HUES64 (cell line): Measurements from ENCODE around the gene ZBTB40.

ENCODE experiments used
- H3K27ac ChIP-seq: 2 replicates; pipeline ENCODE4 v1.7.0; 2013; ENCODE audit warnings: low read depth, low read length, inconsistent platforms
- H3K27me3 ChIP-seq: 2 replicates; pipeline ENCODE4 v1.6.1; 2013; ENCODE audit warnings: mild to moderate bottlenecking, low read length; ENCODE audit not compliant: insufficient read depth
- H3K36me3 ChIP-seq: 2 replicates; pipeline ENCODE4 v1.6.1; 2013; ENCODE audit warnings: mild to moderate bottlenecking, low read length; ENCODE audit not compliant: insufficient read depth
- H3K4me1 ChIP-seq: 2 replicates; pipeline ENCODE4 v1.6.1; 2013; ENCODE audit warnings: mild to moderate bottlenecking, low read length, moderate library complexity; ENCODE audit not compliant: insufficient read depth
- H3K4me3 ChIP-seq: 2 replicates; pipeline ENCODE4 v1.5.1; 2013; ENCODE audit warnings: mild to moderate bottlenecking, low read length, moderate library complexity
- H3K9ac ChIP-seq: 2 replicates; pipeline ENCODE4 v1.6.1; 2013; ENCODE audit warnings: mild to moderate bottlenecking, low read depth, low read length
- H3K9me3 ChIP-seq: 2 replicates; pipeline ENCODE4 v1.6.1; 2013; ENCODE audit warnings: low read depth, low read length; ENCODE audit not compliant: insufficient read depth
- WGBS: fragments of 150-250, 120-280 bp; methylation state at CpG from one replicate; pipeline ENCODE4 v1.1.7; 2013; ENCODE audit warnings: missing lambda C conversion rate; 5-methylcytosine and 5-hydroxymethylcytosine counted together

The ZBTB40 gene

DNA sequence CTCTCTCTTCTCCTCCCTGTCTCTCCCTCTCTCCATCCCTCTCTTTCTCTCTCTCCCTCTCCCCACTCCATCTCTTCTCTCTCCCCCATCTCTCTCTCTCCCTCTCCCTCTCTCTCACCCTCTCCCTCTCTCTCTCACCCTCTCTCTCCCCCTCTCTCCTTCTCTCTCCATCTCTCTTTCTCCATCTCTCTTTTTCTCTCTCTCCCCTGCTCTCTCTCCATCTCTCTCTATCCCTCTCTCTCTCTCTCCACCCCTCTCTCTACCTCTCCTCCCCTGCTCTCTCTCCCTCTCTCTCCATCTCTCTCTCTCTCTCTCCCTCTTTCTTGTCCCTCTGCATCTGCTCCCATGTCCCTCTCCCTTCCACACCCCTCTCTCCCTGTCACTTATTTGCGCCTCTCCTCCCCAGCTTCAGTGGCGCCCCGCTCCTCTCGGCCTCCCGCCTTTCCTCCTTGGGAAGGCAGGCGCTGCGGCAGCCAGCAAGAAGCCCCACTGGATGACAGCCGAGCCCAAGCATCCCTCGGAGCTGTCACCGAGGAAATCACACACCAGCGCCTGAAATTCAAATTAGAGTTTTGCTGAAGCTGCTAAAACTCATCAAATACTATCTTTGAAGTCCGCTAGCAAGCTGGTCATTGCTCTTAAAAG, 96.3 kb downstream of the ZBTB40 start:
- H3K36me3 ChIP-seq, result no peaks in the 10 kb centered on the region
- no peaks in the 10 kb centered on the region for H3K4me1 ChIP-seq
- 71% methylated on average over 12 of the region's 12 CpGs for WGBS
- H3K9me3 ChIP-seq, result no peaks in the 10 kb centered on the region
- H3K4me3 ChIP-seq, result no peak overlapping the region
- H3K27me3 ChIP-seq, result peaks cover 17% of the 10 kb centered on the region
- H3K27ac ChIP-seq, result no peak overlapping the region
- H3K9ac ChIP-seq, result no peak overlapping the region

GRCh38 chr1:22550021-22550420, 98.4 kb downstream of the ZBTB40 start:
- Histone ChIP-seq H3K9me3 (no peaks in the 10 kb centered on the region), H3K27ac (no peak overlapping the region), H3K27me3 (peaks cover 17% of the 10 kb centered on the region), H3K9ac (no peak overlapping the region), H3K4me1 (peaks cover 3% of the 10 kb centered on the region; the same call in 1 of the 2 replicates), H3K4me3 (no peak overlapping the region), H3K36me3 (no peaks in the 10 kb centered on the region)
- 91% methylated on average over 11 of the region's 11 CpGs for WGBS

GRCh38 chr1:22551591-22551990, 99.9 kb downstream of the ZBTB40 start:
- H3K4me1 ChIP-seq, result peaks cover 11% of the 10 kb centered on the region
- 90% methylated on average over 17 of the region's 17 CpGs for WGBS
- peaks cover 16% of the 10 kb centered on the region for H3K27me3 ChIP-seq
- no peaks in the 10 kb centered on the region for H3K36me3 ChIP-seq
- no peak overlapping the region for H3K27ac ChIP-seq
- no peak overlapping the region for H3K4me3 ChIP-seq
- no peaks in the 10 kb centered on the region for H3K9me3 ChIP-seq
- H3K9ac ChIP-seq, result no peak overlapping the region

GRCh38 chr1:22552021-22552420, 100.4 kb downstream of the ZBTB40 start:
- no peak overlapping the region for H3K4me3 ChIP-seq
- WGBS, result 70% methylated on average over 4 of the region's 5 CpGs
- no peak overlapping the region for H3K9ac ChIP-seq
- peaks cover 13% of the 10 kb centered on the region for H3K27me3 ChIP-seq
- H3K9me3 ChIP-seq, result no peaks in the 10 kb centered on the region
- no peak overlapping the region for H3K27ac ChIP-seq
- no peaks in the 10 kb centered on the region for H3K36me3 ChIP-seq
- peaks cover 15% of the 10 kb centered on the region for H3K4me1 ChIP-seq

- peaks cover 7% of the 10 kb centered on the region; the same call in 1 of the 2 replicates for H3K27me3 ChIP-seq
- no peak overlapping the region for H3K4me3 ChIP-seq
- no peaks in the 10 kb centered on the region for H3K36me3 ChIP-seq
- H3K9ac ChIP-seq, result no peak overlapping the region
- 82% methylated on average over 18 of the region's 18 CpGs for WGBS
- H3K27ac ChIP-seq, result no peak overlapping the region
- peaks cover 15% of the 10 kb centered on the region for H3K4me1 ChIP-seq
- H3K9me3 ChIP-seq, result no peaks in the 10 kb centered on the region
Measured at GRCh38 chr1:22553104-22553880, 101.6 kb downstream of the ZBTB40 start.

DNA sequence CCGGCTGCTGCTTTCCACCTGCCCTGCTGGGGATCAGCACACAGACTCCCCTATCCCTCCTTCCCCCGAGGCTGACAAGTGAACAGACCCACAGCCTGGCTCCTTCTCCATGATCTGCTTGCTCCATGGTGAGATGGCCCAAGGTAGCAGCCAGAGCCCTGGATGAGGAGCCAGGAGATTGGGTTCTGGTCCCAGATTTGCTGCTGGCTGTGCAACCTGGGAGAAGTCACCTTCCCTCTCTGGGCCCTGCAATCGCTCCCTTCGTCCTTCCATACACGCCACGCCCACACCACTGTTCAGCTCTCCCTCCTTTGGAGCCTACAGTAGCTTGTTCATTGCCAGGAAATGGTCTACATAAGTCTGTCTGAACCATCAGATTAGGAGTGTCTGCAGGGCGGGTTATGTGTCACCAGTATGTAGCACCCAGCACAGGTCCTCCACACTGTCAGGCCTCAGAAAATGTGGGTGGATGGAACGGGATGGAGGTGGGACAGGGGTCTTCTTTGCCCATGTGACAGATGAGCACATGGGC, 102.4 kb downstream of the ZBTB40 start:
- Histone ChIP-seq H3K27me3 (peaks cover 7% of the 10 kb centered on the region; the same call in 1 of the 2 replicates), H3K36me3 (no peaks in the 10 kb centered on the region), H3K9ac (no peak overlapping the region), H3K4me1 (peaks cover 15% of the 10 kb centered on the region), H3K4me3 (no peak overlapping the region), H3K27ac (no peak overlapping the region), H3K9me3 (no peaks in the 10 kb centered on the region)
- 79% methylated on average over 8 of the region's 8 CpGs for WGBS

DNA sequence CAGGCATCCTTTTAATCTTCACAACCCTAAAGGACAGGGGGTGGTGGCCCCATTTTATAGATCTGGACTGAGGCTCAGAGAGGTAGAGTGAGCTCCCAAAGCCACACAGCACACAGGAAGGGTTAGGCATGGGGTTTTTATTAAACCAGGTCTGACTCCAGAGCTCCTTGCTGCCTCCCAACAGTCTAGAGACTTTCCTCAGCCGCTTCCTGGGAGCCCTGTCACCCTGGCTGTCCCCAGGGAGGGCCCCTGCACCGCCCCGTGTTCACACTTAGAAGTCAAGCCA, 103.7 kb downstream of the ZBTB40 start:
- WGBS, result 81% methylated on average over 3 of the region's 3 CpGs
- no peak overlapping the region for H3K4me3 ChIP-seq
- no peak overlapping the region for H3K9ac ChIP-seq
- peaks cover 15% of the 10 kb centered on the region for H3K4me1 ChIP-seq
- H3K27ac ChIP-seq, result no peak overlapping the region
- no peaks in the 10 kb centered on the region for H3K36me3 ChIP-seq
- no peaks in the 10 kb centered on the region for H3K9me3 ChIP-seq
- H3K27me3 ChIP-seq, result peaks cover 15% of the 10 kb centered on the region

DNA sequence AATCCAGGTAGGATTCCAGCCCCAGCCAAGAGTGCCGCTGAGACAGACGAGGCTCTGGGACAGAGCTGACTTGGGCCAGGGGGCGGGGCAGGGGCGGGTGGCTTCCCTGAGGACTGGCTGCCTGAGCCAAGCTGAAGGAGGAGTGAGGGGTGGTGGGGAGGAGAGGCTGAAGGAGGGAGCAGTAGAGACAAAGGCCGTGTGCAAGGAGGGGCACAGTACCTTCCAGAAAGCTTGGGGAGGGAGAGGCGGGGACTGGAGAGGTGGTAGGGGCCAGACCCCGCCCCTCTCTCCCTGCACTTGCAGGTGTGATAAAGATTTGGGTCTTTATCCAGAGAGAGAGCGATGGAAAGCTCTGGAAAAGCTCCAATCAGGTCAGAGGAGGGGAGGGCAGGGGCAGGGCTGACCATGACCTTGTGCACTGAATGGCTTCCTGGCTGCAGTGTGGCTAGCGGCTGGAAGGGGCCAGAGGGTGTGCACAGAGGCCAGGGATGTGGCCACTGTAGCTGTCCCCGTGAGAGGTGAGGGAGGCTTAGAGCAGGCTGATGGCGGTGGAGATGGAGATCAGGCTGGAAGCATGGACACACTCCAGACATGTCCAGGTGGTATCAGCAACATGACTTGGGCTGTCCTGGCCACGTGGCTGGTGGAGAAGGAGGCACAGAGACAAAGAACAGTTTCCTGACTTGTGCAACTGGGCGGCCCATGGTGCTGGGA, 104.9 kb downstream of the ZBTB40 start:
- Histone ChIP-seq H3K27ac (peak overlapping the region; percentile 20; the same call in 1 of the 2 replicates), H3K36me3 (no peaks in the 10 kb centered on the region), H3K27me3 (peaks cover 28% of the 10 kb centered on the region), H3K4me3 (no peak overlapping the region), H3K9ac (no peak overlapping the region), H3K4me1 (peaks cover 15% of the 10 kb centered on the region), H3K9me3 (no peaks in the 10 kb centered on the region)
- 38% methylated on average over 13 of the region's 13 CpGs for WGBS

- H3K27ac ChIP-seq, result no peak overlapping the region
- no peaks in the 10 kb centered on the region for H3K36me3 ChIP-seq
- peaks cover 37% of the 10 kb centered on the region for H3K27me3 ChIP-seq
- peaks cover 15% of the 10 kb centered on the region for H3K4me1 ChIP-seq
- H3K9ac ChIP-seq, result no peak overlapping the region
- no peaks in the 10 kb centered on the region for H3K9me3 ChIP-seq
- no peak overlapping the region for H3K4me3 ChIP-seq
- WGBS, result 89% methylated on average over 4 of the region's 5 CpGs
Measured at GRCh38 chr1:22557341-22557950, 105.8 kb downstream of the ZBTB40 start.

GRCh38 chr1:22562584-22563583, 111.2 kb downstream of the ZBTB40 start, which contains the start of gene EPHA8:
EPHA8 (plus strand) TSS chr1:22563489; CDS start chr1:22563636, 147 bp downstream.
- 10% methylated on average over 81 of the region's 81 CpGs for WGBS
- peaks cover 58% of the 10 kb centered on the region for H3K27me3 ChIP-seq
- no peak within 1 kb of the TSS for H3K9ac ChIP-seq

More at GRCh38 chr1:22562584-22563583, 111.2 kb downstream of the ZBTB40 start, which contains the start of gene EPHA8:
- Histone ChIP-seq H3K4me1 (no peaks in the 10 kb centered on the region), H3K36me3 (no peaks in the 10 kb centered on the region), H3K9me3 (no peaks in the 10 kb centered on the region), H3K27ac (no peak within 1 kb of the TSS), H3K4me3 (peak within 1 kb of the TSS; percentile 51)
